Astrocyte (in vitro differentiated cells and primary cell): ENCODE data around the gene NAV2. TPM values are rescaled to one million over a fixed set of nuclear protein-coding genes. Genes with fewer than 3 reads are reported as not detected.

Experiments used
- DNase-seq: peaks from one replicate; pipeline ENCODE4 v3.0.0-alpha.2; 2010; ENCODE audit warnings: low read depth
- FAIRE-seq: peaks from 2 replicates; lab custom pipeline; 2011; peaks lifted over from hg19 to GRCh38; lab: Jason Lieb, UNC
- H2AFZ ChIP-seq: 2 replicates; pipeline ENCODE4 v1.6.0; 2012; ENCODE audit warnings: low read depth, low read length, inconsistent platforms
- H3K27ac ChIP-seq: 2 replicates; pipeline ENCODE4 v1.5.1; 2011; ENCODE audit warnings: low read depth, low read length, inconsistent platforms
- H3K27me3 ChIP-seq: 2 replicates; pipeline ENCODE4 v1.6.0; 2011; ENCODE audit warnings: low read length, inconsistent platforms; ENCODE audit not compliant: insufficient read depth
- H3K36me3 ChIP-seq: 2 replicates; pipeline ENCODE4 v1.5.1; 2011; ENCODE audit warnings: low read length, inconsistent platforms; ENCODE audit not compliant: insufficient read depth
- H3K4me1 ChIP-seq: 2 replicates; pipeline ENCODE4 v1.5.1; 2011; ENCODE audit warnings: low read length, inconsistent platforms; ENCODE audit not compliant: insufficient read depth
- H3K4me2 ChIP-seq: 2 replicates; pipeline ENCODE4 v1.6.0; 2012; ENCODE audit warnings: low read length, inconsistent platforms
- H3K4me3 ChIP-seq: 2 replicates; pipeline ENCODE4 v1.5.1; 2011; ENCODE audit warnings: low read depth, mild to moderate bottlenecking, low read length, inconsistent platforms; ENCODE audit not compliant: insufficient read depth
- H3K79me2 ChIP-seq: 2 replicates; pipeline ENCODE4 v1.6.0; 2012; ENCODE audit warnings: mild to moderate bottlenecking, low read length, inconsistent platforms; ENCODE audit not compliant: insufficient read depth
- H3K9ac ChIP-seq: 2 replicates; pipeline ENCODE4 v1.6.0; 2012; ENCODE audit warnings: mild to moderate bottlenecking, low read length, inconsistent platforms
- H3K9me3 ChIP-seq: 2 replicates; pipeline ENCODE4 v1.5.1; 2012; ENCODE audit warnings: low read depth, mild to moderate bottlenecking, low read length, inconsistent platforms; ENCODE audit not compliant: insufficient read depth
- H4K20me1 ChIP-seq: 2 replicates; pipeline ENCODE4 v1.6.0; 2012; ENCODE audit warnings: low read length, inconsistent platforms; ENCODE audit not compliant: insufficient read depth
- H3K27ac Mint-ChIP-seq: one replicate; pipeline ENCODE4 v1.8.0; 2021; ENCODE audit warnings: mild to moderate bottlenecking, mixed read lengths; ENCODE audit not compliant: unreplicated experiment
- H3K27me3 Mint-ChIP-seq: one replicate; pipeline ENCODE4 v1.8.0; 2021; ENCODE audit warnings: low read depth, mixed read lengths; ENCODE audit not compliant: unreplicated experiment
- H3K36me3 Mint-ChIP-seq: one replicate; pipeline ENCODE4 v1.8.0; 2021; ENCODE audit warnings: low read depth, mixed read lengths; ENCODE audit not compliant: unreplicated experiment
- H3K4me1 Mint-ChIP-seq: one replicate; pipeline ENCODE4 v1.8.0; 2021; ENCODE audit warnings: low read depth, mixed read lengths; ENCODE audit not compliant: unreplicated experiment
- H3K4me3 Mint-ChIP-seq: one replicate; pipeline ENCODE4 v1.8.0; 2021; ENCODE audit warnings: mild to moderate bottlenecking, moderate library complexity, mixed read lengths; ENCODE audit not compliant: unreplicated experiment
- H3K9me3 Mint-ChIP-seq: one replicate; pipeline ENCODE4 v1.8.0; 2021; ENCODE audit warnings: mild to moderate bottlenecking, mixed read lengths; ENCODE audit not compliant: unreplicated experiment
- CTCF ChIP-seq: IDR thresholded peaks from 2 replicates; pipeline ENCODE4 v1.5.1; 2011; ENCODE audit warnings: low read depth, mild to moderate bottlenecking, inconsistent platforms, low read length, moderate library complexity; ENCODE audit not compliant: insufficient read depth
- EZH2 ChIP-seq: IDR thresholded peaks from 2 replicates; pipeline ENCODE4 v1.6.1; 2012; ENCODE audit warnings: mild to moderate bottlenecking, low read length, inconsistent platforms; ENCODE audit not compliant: insufficient read depth
- total RNA-seq: library from RNA; stranded (reverse); gene quantifications from 2 replicates; pipeline ENCODE4 v1.2.1, GENCODE V29; 2021

NAV2 gene
- total RNA-seq, 1 donor from 2014 or later = 20.6 TPM

GRCh38 chr11:19910931-19911330, 198.3 kb downstream of the NAV2 start:
- H3K79me2 ChIP-seq = no peaks in the 10 kb centered on the region
- H3K4me1 Mint-ChIP-seq = peaks cover 17% of the 10 kb centered on the region

GRCh38 chr11:19912115-19912957, 199.7 kb downstream of the NAV2 start:
- Histone ChIP-seq H3K4me3 (no peak overlapping the region), H3K36me3 (no peaks in the 10 kb centered on the region), H3K9me3 (no peaks in the 10 kb centered on the region), H4K20me1 (no peaks in the 10 kb centered on the region), H2AFZ (no peak overlapping the region), H3K27ac (no peak overlapping the region), H3K4me1 (peaks cover 4% of the 10 kb centered on the region), H3K79me2 (no peaks in the 10 kb centered on the region), H3K27me3 (no peaks in the 10 kb centered on the region), H3K4me2 (no peak overlapping the region), H3K9ac (no peak overlapping the region)
- FAIRE-seq = no peak
- Mint-ChIP-seq H3K36me3 (no peaks in the 10 kb centered on the region), H3K27me3 (peaks cover 6% of the 10 kb centered on the region), H3K27ac (no peak overlapping the region), H3K4me1 (peaks cover 17% of the 10 kb centered on the region), H3K9me3 (no peaks in the 10 kb centered on the region), H3K4me3 (no peak overlapping the region)
- TF ChIP-seq CTCF (no peak), EZH2 (no peak)
- no peak for DNase-seq

More at GRCh38 chr11:19910931-19911330, 198.3 kb downstream of the NAV2 start:
- Histone ChIP-seq H2AFZ (no peak overlapping the region), H3K4me2 (no peak overlapping the region), H3K9ac (no peak overlapping the region), H4K20me1 (no peaks in the 10 kb centered on the region), H3K36me3 (no peaks in the 10 kb centered on the region), H3K9me3 (no peaks in the 10 kb centered on the region), H3K27ac (no peak overlapping the region), H3K27me3 (no peaks in the 10 kb centered on the region), H3K4me1 (peaks cover 4% of the 10 kb centered on the region), H3K4me3 (no peak overlapping the region)
- no peak overlapping the region for H3K27ac Mint-ChIP-seq
- H3K9me3 Mint-ChIP-seq = no peaks in the 10 kb centered on the region
- no peak overlapping the region for H3K4me3 Mint-ChIP-seq
- TF ChIP-seq EZH2 (no peak), CTCF (no peak)
- FAIRE-seq = no peak
- no peaks in the 10 kb centered on the region for H3K36me3 Mint-ChIP-seq
- peaks cover 6% of the 10 kb centered on the region for H3K27me3 Mint-ChIP-seq
- DNase-seq = no peak
